Panc1 (cell line): ENCODE results near the gene ASAP2. TPM values are rescaled to one million over a fixed set of nuclear protein-coding genes. Genes with fewer than 3 reads are reported as not detected.

ENCODE experiments used
- ATAC-seq: fragments of 200-7000 bp; cut with Tn5 transposase; 2 replicates; pipeline ENCODE4 v1.9.1; 2020; ENCODE audit warnings: mild to moderate bottlenecking, moderate library complexity
- BruUV-seq: library from RNA; stranded (reverse); fragments of 400-500 nt; replicated peaks from 2 replicates; lab custom pipeline; 2021; lab: Mats Ljungman, UMichigan
- CTCF ChIA-PET: fragments of 300-600 bp; sonication (Branson Sonifier 250); formaldehyde crosslinking; loops from one replicate; lab custom pipeline; 2022; ENCODE audit warnings: antibody characterized with exemption; lab: Charles Lee
- POLR2A ChIA-PET: fragments of 300-600 bp; sonication (Branson Sonifier 250); formaldehyde crosslinking; loops from one replicate; lab custom pipeline; 2022; ENCODE audit warnings: antibody characterized with exemption; lab: Charles Lee
- DNase-seq: peaks from one replicate; pipeline ENCODE4 v3.0.0-alpha.2; 2010; ENCODE audit warnings: low read depth, low spot score
- H3K27ac ChIP-seq: 2 replicates; pipeline ENCODE4 v1.5.1; 2011; ENCODE audit warnings: mild to moderate bottlenecking, low read length, inconsistent platforms
- H3K27me3 ChIP-seq: fragments of 200-500 bp; sonication (Bioruptor generic); 2 replicates; pipeline ENCODE4 v1.6.0; 2014; ENCODE audit warnings: low read length, inconsistent platforms; ENCODE audit not compliant: control insufficient read depth, insufficient read depth
- H3K36me3 ChIP-seq: fragments of 200-500 bp; sonication (Bioruptor generic); 2 replicates; pipeline ENCODE4 v1.5.1; 2014; ENCODE audit warnings: inconsistent platforms, mild to moderate bottlenecking, low read length, moderate library complexity; ENCODE audit not compliant: control insufficient read depth, insufficient read depth
- H3K4me1 ChIP-seq: 2 replicates; pipeline ENCODE4 v1.5.1; 2011; ENCODE audit warnings: inconsistent platforms, mild to moderate bottlenecking, low read length, moderate library complexity; ENCODE audit not compliant: control insufficient read depth, insufficient read depth
- H3K4me3 ChIP-seq, 2 experiments: 2 replicates each; pipeline ENCODE4 v1.5.1; 2011 to 2012; ENCODE audit warnings: low read depth in 2 of 2, low read length in 2 of 2, mild to moderate bottlenecking in 2 of 2, inconsistent platforms in 1 of 2, moderate library complexity in 1 of 2
- H3K9me3 ChIP-seq: fragments of 200-500 bp; sonication (Bioruptor generic); 2 replicates; pipeline ENCODE4 v1.5.1; 2014; ENCODE audit warnings: low read depth, mild to moderate bottlenecking, inconsistent platforms, low read length, moderate library complexity; ENCODE audit not compliant: control insufficient read depth, insufficient read depth
- CTCF ChIP-seq: fragments of 450-650 bp; IDR thresholded peaks from 2 replicates; pipeline ENCODE4 v1.5.1; 2017; ENCODE audit warnings: mild to moderate bottlenecking
- POLR2AphosphoS5 ChIP-seq: IDR thresholded peaks from 2 replicates; pipeline ENCODE4 v1.6.1; 2012; ENCODE audit warnings: mild to moderate bottlenecking, low read depth, low read length, moderate library complexity
- REST ChIP-seq, 2 experiments: IDR thresholded peaks; 2 replicates each; pipeline ENCODE4 v1.6.1; 2011 to 2012; ENCODE audit warnings: low read depth in 2 of 2, control low read depth in 1 of 2, low read length in 1 of 2, mild to moderate bottlenecking in 1 of 2, moderate library complexity in 1 of 2; ENCODE audit not compliant: insufficient read depth in 1 of 2
- SIN3A ChIP-seq: IDR thresholded peaks from 2 replicates; pipeline ENCODE4 v1.6.1; 2012; ENCODE audit warnings: low read depth, mild to moderate bottlenecking, low read length, moderate library complexity, borderline replicate concordance; ENCODE audit not compliant: insufficient read depth
- TCF7L2 ChIP-seq: IDR thresholded peaks from 2 replicates; pipeline ENCODE4 v1.6.1; 2011; ENCODE audit warnings: mild to moderate bottlenecking, low read depth, low read length, inconsistent platforms
- in situ Hi-C: cut with HindIII; loops from 2 replicates; pipeline ENCODE4 v1.10.0; 2016; ENCODE audit warnings: low sequenced_read_pairs, low pct_unique_long_range_greater_than_20kb
- intact Hi-C: fragments of 100-400 bp; cut with micrococcal nuclease; formaldehyde crosslinking; loops from one replicate; pipeline ENCODE4 v1.10.0; 2022; ENCODE audit not compliant: unreplicated experiment
- total RNA-seq: library from RNA; stranded (reverse); gene quantifications from one replicate; pipeline ENCODE4 v1.2.1, GENCODE V29; 2021; ENCODE audit not compliant: unreplicated experiment

The ASAP2 gene
- total RNA-seq, 1 experiment from 2014 or later = 107 TPM

DNA sequence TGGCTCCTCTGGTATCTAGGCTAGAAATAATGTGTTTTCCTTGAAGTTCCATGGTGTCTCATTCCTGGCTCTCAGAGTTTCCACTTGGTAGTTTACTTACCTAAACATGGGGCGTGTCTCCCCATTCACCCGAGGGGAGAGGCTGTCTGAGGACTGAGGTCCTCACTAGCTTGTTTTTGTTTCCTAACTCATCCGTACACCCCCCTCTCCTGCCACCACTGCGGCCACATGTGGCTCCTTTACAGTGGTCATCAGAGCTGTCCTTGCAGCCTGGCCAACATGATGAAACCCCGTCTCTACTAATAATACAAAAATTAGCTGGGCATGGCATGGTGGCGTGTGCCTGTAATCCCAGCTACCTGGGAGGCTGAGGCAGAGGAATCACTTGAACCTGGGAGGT, 106.0 kb downstream of the ASAP2 start:
- POLR2A ChIA-PET = no interaction called here
- ATAC-seq (no peak), DNase-seq (no peak)
- H3K4me3 ChIP-seq = no peak overlapping the region
- no peaks in the 10 kb centered on the region for H3K36me3 ChIP-seq
- H3K4me1 ChIP-seq = peaks cover 22% of the 10 kb centered on the region
- intact Hi-C loops (no loop called here), in situ Hi-C loops (no loop called here)
- no peaks in the 10 kb centered on the region for H3K9me3 ChIP-seq
- no peak for TF ChIP-seq TCF7L2
- no peak for TF ChIP-seq CTCF
- TF ChIP-seq REST (IDR thresholded peaks at IDR 0.05; ENCODE audit: insufficient read depth in 1 of 2, low read depth in 2 of 2, low read length in 1 of 2) = no peak
- TF ChIP-seq POLR2AphosphoS5 = no peak
- TF ChIP-seq SIN3A = no peak
- H3K27me3 ChIP-seq = no peaks in the 10 kb centered on the region
- no TSS peak for BruUV-seq
- no peak overlapping the region for H3K27ac ChIP-seq
- CTCF ChIA-PET = no interaction called here

GRCh38 chr2:9313443-9313842, 106.8 kb downstream of the ASAP2 start:
- peaks cover 22% of the 10 kb centered on the region for H3K4me1 ChIP-seq
- POLR2A ChIA-PET = no interaction called here
- DNase-seq = no peak

More at GRCh38 chr2:9313443-9313842, 106.8 kb downstream of the ASAP2 start:
- intact Hi-C loops = no loop called here
- no peak for ATAC-seq
- in situ Hi-C loops = no loop called here
- Histone ChIP-seq H3K36me3 (peaks cover 3% of the 10 kb centered on the region; the same call in 1 of the 2 replicates), H3K27ac (no peak overlapping the region), H3K27me3 (no peaks in the 10 kb centered on the region), H3K4me3 (no peak overlapping the region), H3K9me3 (no peaks in the 10 kb centered on the region)
- TF ChIP-seq SIN3A (no peak), TCF7L2 (no peak), POLR2AphosphoS5 (no peak), REST (IDR thresholded peaks at IDR 0.05; ENCODE audit: insufficient read depth in 1 of 2, low read depth in 2 of 2, low read length in 1 of 2) (no peak), CTCF (no peak)
- CTCF ChIA-PET = no interaction called here
- no TSS peak for BruUV-seq
